HS-5 (cell line): Measurements from ENCODE around the gene SCGB1A1.
"Not testable (repeated sequence)": the region's sequence is repeated elsewhere in the genome, so short reads cannot be mapped to it uniquely, and the experiment has no call there.

Experiments used
- DNase-seq: peaks from one replicate; pipeline ENCODE4 v3.0.0-alpha.2; 2012; ENCODE audit warnings: low read depth

The SCGB1A1 gene

GRCh38 chr11:62418733-62419132 is at the start of gene SCGB1A1:
SCGB1A1 (plus strand) TSS chr11:62419033; CDS start chr11:62419096, 63 bp downstream.
- no peak for DNase-seq

- DNase-seq, result no peak
Observed at GRCh38 chr11:62370743-62371440, 47.9 kb upstream of the SCGB1A1 start.

GRCh38 chr11:62372871-62373270 is 46.0 kb upstream of the SCGB1A1 start:
- no peak for DNase-seq

GRCh38 chr11:62373464-62374119 is 45.2 kb upstream of the SCGB1A1 start:
- no peak for DNase-seq

- no peak for DNase-seq
Observed at GRCh38 chr11:62374801-62375200, 44.0 kb upstream of the SCGB1A1 start.

GRCh38 chr11:62378459-62379063 is 40.3 kb upstream of the SCGB1A1 start:
- not testable (repeated sequence) for DNase-seq

- DNase-seq, result not testable (repeated sequence)
Observed at GRCh38 chr11:62379586-62379985, 39.2 kb upstream of the SCGB1A1 start.

GRCh38 chr11:62380821-62381245 is 38.0 kb upstream of the SCGB1A1 start:
- DNase-seq, result peak; percentile 37

GRCh38 chr11:62383822-62384221 is 35.0 kb upstream of the SCGB1A1 start:
- DNase-seq, result no peak

- DNase-seq, result not testable (repeated sequence)
Observed at GRCh38 chr11:62386083-62386482, 32.8 kb upstream of the SCGB1A1 start.

- DNase-seq, result no peak
Observed at GRCh38 chr11:62387381-62387780, 31.5 kb upstream of the SCGB1A1 start.

- DNase-seq, result no peak
Observed at GRCh38 chr11:62388999-62389398, 29.8 kb upstream of the SCGB1A1 start.

- DNase-seq, result no peak
Observed at GRCh38 chr11:62390237-62390636, 28.6 kb upstream of the SCGB1A1 start.

- DNase-seq, result no peak
Observed at GRCh38 chr11:62390722-62391121, 28.1 kb upstream of the SCGB1A1 start.

- no peak for DNase-seq
Observed at GRCh38 chr11:62391642-62392425, 27.0 kb upstream of the SCGB1A1 start.

- no peak for DNase-seq
Observed at GRCh38 chr11:62392506-62392905, 26.3 kb upstream of the SCGB1A1 start.

- no peak for DNase-seq
Observed at GRCh38 chr11:62393061-62393611, 25.7 kb upstream of the SCGB1A1 start.

- no peak for DNase-seq
Observed at GRCh38 chr11:62393735-62394134, 25.1 kb upstream of the SCGB1A1 start.

GRCh38 chr11:62394825-62395538 is 23.9 kb upstream of the SCGB1A1 start:
- DNase-seq, result peak; percentile 84

- DNase-seq, result no peak
Observed at GRCh38 chr11:62395885-62396551, 22.8 kb upstream of the SCGB1A1 start.
